Brain microvascular endothelial cell (primary cell): Measurements from ENCODE around the gene PSMD8.

ENCODE experiments used
- DNase-seq: peaks from one replicate; pipeline ENCODE4 v3.0.0-alpha.2; 2020
- H3K27ac ChIP-seq: fragments of 250-450 bp; sonication (Bioruptor Pico); 2 replicates; pipeline ENCODE4 v1.5.1; 2020; ENCODE audit warnings: mild to moderate bottlenecking, moderate library complexity
- H3K27me3 ChIP-seq: fragments of 250-450 bp; sonication (Bioruptor Pico); replicated peaks from 2 replicates; pipeline ENCODE4 v1.5.1; 2020; ENCODE audit warnings: mild to moderate bottlenecking
- H3K36me3 ChIP-seq: fragments of 250-450 bp; sonication (Bioruptor Pico); replicated peaks from 2 replicates; pipeline ENCODE4 v1.5.1; 2020; ENCODE audit warnings: mild to moderate bottlenecking
- H3K4me3 ChIP-seq: 2 replicates; pipeline ENCODE4 v1.5.1; 2011; ENCODE audit warnings: low read depth, mild to moderate bottlenecking, control low read depth, low read length, moderate library complexity
- in situ Hi-C: cut with HindIII; loops from 2 replicates; pipeline ENCODE4 v1.10.0; 2017; ENCODE audit warnings: low sequenced_read_pairs, low pct_ligation_motif_present
- TF ChIP-seq, protein P1 (sequence below): IDR thresholded peaks from 2 replicates; pipeline ENCODE4 v1.5.1; 2011; ENCODE audit warnings: low read depth, mild to moderate bottlenecking, moderate library complexity, low read length, control low read depth, inconsistent platforms; ENCODE audit errors: missing control alignments

The PSMD8 gene

DNA sequence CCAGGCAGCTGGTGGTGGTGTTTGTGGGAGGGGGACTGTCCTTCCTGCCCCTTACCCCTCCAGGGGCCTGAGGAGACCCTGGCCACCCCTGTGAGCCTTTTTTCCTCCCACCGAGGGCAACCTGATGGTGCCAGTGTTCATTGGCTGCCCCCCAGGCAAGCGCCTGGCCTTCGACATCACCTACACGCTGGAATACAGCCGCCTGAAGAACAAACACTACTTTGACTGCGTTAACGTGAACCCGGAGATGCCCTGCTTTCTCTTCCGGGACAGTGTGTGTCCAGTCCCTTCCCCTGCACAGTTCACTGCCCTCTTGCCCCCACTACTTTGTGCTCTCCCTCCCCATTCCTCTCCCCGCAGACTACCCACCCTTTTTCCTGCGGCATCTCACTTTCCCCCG is 7.3 kb upstream of the PSMD8 start:
- Histone ChIP-seq H3K27ac (no peak overlapping the region), H3K27me3 (no peaks in the 10 kb centered on the region), H3K4me3 (no peak overlapping the region), H3K36me3 (no peaks in the 10 kb centered on the region)
- in situ Hi-C loops = no loop called here
- no peak for DNase-seq
- TF ChIP-seq, protein P1, sequence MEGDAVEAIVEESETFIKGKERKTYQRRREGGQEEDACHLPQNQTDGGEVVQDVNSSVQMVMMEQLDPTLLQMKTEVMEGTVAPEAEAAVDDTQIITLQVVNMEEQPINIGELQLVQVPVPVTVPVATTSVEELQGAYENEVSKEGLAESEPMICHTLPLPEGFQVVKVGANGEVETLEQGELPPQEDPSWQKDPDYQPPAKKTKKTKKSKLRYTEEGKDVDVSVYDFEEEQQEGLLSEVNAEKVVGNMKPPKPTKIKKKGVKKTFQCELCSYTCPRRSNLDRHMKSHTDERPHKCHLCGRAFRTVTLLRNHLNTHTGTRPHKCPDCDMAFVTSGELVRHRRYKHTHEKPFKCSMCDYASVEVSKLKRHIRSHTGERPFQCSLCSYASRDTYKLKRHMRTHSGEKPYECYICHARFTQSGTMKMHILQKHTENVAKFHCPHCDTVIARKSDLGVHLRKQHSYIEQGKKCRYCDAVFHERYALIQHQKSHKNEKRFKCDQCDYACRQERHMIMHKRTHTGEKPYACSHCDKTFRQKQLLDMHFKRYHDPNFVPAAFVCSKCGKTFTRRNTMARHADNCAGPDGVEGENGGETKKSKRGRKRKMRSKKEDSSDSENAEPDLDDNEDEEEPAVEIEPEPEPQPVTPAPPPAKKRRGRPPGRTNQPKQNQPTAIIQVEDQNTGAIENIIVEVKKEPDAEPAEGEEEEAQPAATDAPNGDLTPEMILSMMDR = no peak

DNA sequence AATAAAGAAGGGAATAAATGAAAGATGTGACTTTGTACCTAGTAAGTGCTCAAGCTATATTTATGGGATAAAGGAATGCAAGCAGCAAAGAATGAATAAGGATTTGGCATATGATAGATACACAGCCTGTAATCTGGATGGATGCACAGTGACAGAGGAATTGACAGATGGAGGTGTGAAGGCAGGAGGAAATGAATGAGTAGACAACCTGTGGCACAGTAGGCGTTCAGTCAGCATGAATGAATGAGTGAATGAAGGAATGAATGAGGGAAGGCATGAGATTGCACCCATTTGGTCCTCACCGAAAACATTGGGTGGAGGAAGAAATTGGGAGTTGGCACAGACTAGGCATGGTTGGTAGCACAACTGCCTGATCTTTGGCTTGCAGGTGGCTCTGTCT is 4.8 kb upstream of the PSMD8 start:
- Histone ChIP-seq H3K27ac (no peak overlapping the region), H3K4me3 (no peak overlapping the region), H3K27me3 (no peaks in the 10 kb centered on the region), H3K36me3 (no peaks in the 10 kb centered on the region)
- TF ChIP-seq, protein P1 = no peak
- in situ Hi-C loops = no loop called here
- DNase-seq = no peak

DNA sequence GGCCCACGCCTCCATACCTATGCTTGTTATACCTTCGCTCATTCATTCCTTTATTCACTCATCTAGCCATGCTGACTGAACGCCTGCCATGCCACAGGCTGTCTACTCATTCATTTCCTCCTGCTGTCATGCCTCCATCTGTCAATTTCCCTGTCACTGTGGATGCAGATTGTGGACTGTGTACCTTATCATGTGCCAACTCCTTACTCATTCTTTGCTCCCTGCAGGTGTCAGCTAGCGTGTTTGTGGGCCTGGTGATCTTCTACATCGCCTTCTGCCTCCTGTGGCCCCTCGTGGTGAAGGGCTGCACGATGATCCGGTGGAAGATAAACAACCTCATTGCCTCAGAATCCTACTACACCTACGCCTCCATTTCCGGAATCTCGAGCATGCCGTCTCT is 4.1 kb upstream of the PSMD8 start:
- Histone ChIP-seq H3K36me3 (no peaks in the 10 kb centered on the region), H3K27me3 (no peaks in the 10 kb centered on the region), H3K27ac (no peak overlapping the region), H3K4me3 (no peak overlapping the region)
- DNase-seq = no peak
- TF ChIP-seq, protein P1 = no peak
- in situ Hi-C loops = no loop called here

DNA sequence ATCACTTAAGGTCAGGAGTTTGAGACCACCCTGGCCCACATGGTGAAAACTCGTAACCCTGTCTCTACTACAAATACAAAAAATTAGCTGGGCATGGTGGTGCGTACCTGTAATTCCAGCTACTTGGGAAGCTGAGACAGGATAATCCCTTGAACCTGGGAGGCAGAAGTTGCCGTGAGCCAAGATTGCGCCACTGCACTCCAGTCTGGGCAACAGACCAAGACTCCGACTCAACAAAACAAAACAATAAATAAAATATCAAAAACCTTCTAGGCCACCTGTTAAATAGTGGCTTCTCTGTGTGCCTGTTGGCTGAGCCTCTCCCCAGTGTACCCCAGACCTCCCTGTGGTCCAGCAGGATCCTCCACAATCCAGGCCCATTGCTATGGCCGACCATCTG is 3.3 kb upstream of the PSMD8 start:
- no peak overlapping the region for H3K27ac ChIP-seq
- in situ Hi-C loops = no loop called here
- H3K4me3 ChIP-seq = no peak overlapping the region
- H3K36me3 ChIP-seq = peaks cover under 1% of the 10 kb centered on the region
- H3K27me3 ChIP-seq = no peaks in the 10 kb centered on the region
- TF ChIP-seq, protein P1 = no peak
- no peak for DNase-seq

DNA sequence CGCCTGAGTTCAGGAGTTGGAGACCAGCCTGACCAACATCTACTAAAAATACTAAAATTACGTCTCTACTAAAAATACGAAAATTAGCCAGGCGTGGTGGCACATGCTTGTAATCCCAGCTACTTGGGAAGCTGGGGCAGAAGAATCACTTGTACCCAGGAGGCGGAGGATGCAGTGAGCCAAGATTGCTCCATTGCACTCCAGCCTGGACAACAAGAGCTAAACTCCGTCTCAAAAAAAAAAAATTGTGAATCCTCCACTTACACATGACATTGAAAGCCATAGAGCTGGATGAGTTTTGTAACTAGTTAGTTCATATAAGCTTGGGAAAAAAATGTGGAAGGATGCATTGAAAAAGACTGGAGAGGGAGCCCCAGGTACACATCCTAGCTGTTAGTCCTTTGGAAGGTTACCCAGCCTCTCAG is 452 bp upstream of the PSMD8 start:
- TF ChIP-seq, protein P1 = no peak
- in situ Hi-C loops = no loop called here
- H3K27me3 ChIP-seq = no peaks in the 10 kb centered on the region
- no peak for DNase-seq
- peak overlapping the region; percentile 95 for H3K4me3 ChIP-seq
- H3K36me3 ChIP-seq = peaks cover 21% of the 10 kb centered on the region
- H3K27ac ChIP-seq = peak overlapping the region; percentile 95

DNA sequence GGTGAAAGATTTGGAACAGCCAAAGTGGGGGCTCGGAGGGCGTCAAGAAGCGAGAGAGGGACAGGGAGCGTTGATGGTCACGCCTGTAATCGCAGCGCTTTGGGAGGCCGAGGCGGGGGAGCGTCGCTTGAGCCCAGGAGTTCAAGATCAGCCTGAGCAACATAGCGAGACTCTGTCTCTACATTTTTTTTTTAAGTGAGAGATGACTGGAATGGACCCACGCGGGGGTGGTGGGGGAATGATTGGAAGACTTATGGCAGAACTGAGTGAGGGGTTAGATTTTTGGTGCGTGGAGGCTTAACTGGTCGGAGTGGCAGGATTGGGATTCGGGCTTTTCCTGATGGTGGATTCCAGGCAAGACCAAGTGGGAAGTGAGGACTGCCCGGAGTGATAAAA is 725 bp downstream of the PSMD8 start:
- peak overlapping the region; percentile 95 for H3K4me3 ChIP-seq
- TF ChIP-seq, protein P1 = no peak
- H3K27me3 ChIP-seq = no peaks in the 10 kb centered on the region
- in situ Hi-C loops = no loop called here
- H3K27ac ChIP-seq = peak overlapping the region; percentile 95
- H3K36me3 ChIP-seq = peaks cover 32% of the 10 kb centered on the region
- DNase-seq = no peak
